ENCODE measurements around the gene RARRES1.

Gene RARRES1

DNA sequence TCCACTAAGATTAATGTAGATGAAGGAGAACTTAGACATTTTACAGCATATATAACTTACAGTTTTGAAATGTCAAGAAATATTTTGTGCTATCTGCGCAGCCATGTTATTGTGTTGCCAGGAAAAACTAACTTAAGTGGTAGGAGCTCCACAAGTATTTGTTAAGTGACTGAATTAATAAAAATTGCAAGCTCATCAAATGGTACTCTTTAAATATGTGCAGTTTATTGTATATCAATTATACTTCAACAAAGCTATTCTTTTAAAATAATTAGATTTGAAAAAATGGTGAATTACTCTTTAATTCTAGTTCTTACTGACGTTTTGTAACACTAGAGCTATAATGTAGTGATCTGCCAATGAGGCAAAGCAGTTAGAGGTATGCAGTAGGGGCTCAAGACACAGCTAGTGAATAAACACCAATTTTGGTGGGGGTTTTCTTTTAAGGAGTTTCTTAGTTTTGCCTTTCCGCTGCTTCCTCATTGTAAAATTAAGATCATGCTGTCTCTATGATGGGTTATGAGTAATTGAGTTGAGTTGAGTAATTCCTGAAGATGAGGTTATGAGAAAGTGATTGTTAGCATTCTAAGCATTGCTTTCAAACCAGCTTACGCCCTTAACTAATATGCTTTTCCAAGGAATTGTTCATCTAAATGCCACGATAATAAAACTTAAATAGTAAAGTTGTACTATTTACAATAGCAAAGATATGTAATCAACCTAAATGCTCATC lies 48.9 kb downstream of the RARRES1 start:
- H3K9me3 ChIP-seq, result no peaks in the 10 kb centered on the region
- TF ChIP-seq, protein P1, sequence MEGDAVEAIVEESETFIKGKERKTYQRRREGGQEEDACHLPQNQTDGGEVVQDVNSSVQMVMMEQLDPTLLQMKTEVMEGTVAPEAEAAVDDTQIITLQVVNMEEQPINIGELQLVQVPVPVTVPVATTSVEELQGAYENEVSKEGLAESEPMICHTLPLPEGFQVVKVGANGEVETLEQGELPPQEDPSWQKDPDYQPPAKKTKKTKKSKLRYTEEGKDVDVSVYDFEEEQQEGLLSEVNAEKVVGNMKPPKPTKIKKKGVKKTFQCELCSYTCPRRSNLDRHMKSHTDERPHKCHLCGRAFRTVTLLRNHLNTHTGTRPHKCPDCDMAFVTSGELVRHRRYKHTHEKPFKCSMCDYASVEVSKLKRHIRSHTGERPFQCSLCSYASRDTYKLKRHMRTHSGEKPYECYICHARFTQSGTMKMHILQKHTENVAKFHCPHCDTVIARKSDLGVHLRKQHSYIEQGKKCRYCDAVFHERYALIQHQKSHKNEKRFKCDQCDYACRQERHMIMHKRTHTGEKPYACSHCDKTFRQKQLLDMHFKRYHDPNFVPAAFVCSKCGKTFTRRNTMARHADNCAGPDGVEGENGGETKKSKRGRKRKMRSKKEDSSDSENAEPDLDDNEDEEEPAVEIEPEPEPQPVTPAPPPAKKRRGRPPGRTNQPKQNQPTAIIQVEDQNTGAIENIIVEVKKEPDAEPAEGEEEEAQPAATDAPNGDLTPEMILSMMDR (IDR thresholded peaks at IDR 0.05), result no peak
- H3K27ac ChIP-seq, result no peak overlapping the region
- H3K4me3 ChIP-seq (ENCODE audit: low read depth in 1 of 2, low read length in 1 of 2), result no peak overlapping the region
- no peaks in the 10 kb centered on the region for H3K27me3 ChIP-seq
- no peaks in the 10 kb centered on the region for H3K4me1 ChIP-seq (ENCODE audit: control insufficient read depth in 1 of 2, insufficient read depth in 1 of 2, low read depth in 1 of 2, low read length in 1 of 2)
- peaks cover 5% of the 10 kb centered on the region for H3K36me3 ChIP-seq

DNA sequence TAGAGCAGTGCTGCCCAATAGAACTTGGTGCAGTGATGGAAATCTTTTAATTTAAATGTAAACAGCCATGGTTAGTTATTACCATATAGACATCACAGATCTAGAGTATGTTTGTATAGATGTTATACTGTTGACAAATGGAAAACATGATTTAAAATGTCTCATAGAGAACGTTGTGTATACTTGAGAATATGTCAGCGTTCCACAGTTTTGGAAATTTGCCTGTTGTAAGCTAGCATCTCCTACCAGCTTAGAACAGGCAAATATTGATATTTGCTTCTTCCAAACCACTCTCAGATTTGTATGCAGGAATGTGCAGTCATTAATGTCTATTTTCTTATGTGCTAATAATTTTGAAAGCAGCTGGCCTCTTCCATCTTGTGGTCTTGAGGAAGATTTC lies 51.4 kb downstream of the RARRES1 start:
- Histone ChIP-seq H3K27ac (no peak overlapping the region), H3K4me3 (ENCODE audit: low read depth in 1 of 2, low read length in 1 of 2) (no peak overlapping the region), H3K9me3 (no peaks in the 10 kb centered on the region), H3K27me3 (no peaks in the 10 kb centered on the region), H3K4me1 (ENCODE audit: control insufficient read depth in 1 of 2, insufficient read depth in 1 of 2, low read depth in 1 of 2, low read length in 1 of 2) (no peaks in the 10 kb centered on the region), H3K36me3 (peaks cover 7% of the 10 kb centered on the region)
- TF ChIP-seq, protein P1 (IDR thresholded peaks at IDR 0.05), result no peak

DNA sequence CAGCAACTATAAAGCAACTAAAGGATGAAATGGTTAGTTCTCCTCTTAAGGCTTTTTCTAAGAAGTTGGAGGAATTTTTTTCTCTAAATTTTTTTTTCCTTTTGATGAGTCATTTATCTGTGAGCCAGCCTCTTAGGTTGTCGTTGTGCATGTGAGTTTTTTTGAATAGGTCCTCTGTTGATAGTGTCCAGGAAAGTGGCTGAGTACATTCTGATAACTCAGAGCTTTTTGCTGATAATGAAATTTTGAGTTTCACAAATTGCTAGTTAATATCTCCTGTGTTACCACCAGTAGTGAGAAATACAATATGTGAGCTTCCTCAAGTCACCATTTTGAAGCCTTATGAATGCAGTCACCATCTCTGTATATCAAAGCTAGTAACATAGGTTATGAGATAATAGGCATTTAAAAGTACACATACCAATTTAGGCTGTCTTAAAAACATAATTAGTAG lies 52.7 kb downstream of the RARRES1 start:
- H3K27ac ChIP-seq, result no peak overlapping the region
- TF ChIP-seq, protein P1 (IDR thresholded peaks at IDR 0.05), result no peak
- peaks cover 7% of the 10 kb centered on the region for H3K36me3 ChIP-seq
- no peaks in the 10 kb centered on the region for H3K4me1 ChIP-seq (ENCODE audit: control insufficient read depth in 1 of 2, insufficient read depth in 1 of 2, low read depth in 1 of 2, low read length in 1 of 2)
- H3K9me3 ChIP-seq, result no peaks in the 10 kb centered on the region
- H3K27me3 ChIP-seq, result no peaks in the 10 kb centered on the region
- H3K4me3 ChIP-seq (ENCODE audit: low read depth in 1 of 2, low read length in 1 of 2), result no peak overlapping the region

DNA sequence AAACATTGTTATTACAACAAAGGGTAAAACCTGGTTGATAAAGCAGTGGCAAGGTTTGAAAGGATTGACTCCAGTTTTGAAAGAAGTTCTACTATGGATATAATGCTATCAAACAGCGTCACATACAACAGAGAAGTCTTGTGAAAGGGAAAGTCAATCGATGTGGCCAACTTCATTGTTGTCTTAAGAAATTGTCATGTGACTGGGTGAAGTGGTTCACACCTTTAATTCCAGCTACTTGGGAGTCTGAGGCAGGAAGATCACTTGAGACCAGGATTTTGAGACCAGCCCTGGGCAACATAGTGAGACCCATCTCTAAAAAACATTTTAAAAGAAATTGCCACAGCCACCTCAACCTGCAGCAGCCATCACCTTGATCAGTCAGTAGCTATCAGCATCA lies 53.6 kb downstream of the RARRES1 start:
- no peak overlapping the region for H3K4me3 ChIP-seq (ENCODE audit: low read depth in 1 of 2, low read length in 1 of 2)
- no peaks in the 10 kb centered on the region for H3K9me3 ChIP-seq
- TF ChIP-seq, protein P1 (IDR thresholded peaks at IDR 0.05), result no peak
- H3K4me1 ChIP-seq (ENCODE audit: control insufficient read depth in 1 of 2, insufficient read depth in 1 of 2, low read depth in 1 of 2, low read length in 1 of 2), result no peaks in the 10 kb centered on the region
- H3K27ac ChIP-seq, result no peak overlapping the region
- H3K27me3 ChIP-seq, result no peaks in the 10 kb centered on the region
- peaks cover 4% of the 10 kb centered on the region for H3K36me3 ChIP-seq

DNA sequence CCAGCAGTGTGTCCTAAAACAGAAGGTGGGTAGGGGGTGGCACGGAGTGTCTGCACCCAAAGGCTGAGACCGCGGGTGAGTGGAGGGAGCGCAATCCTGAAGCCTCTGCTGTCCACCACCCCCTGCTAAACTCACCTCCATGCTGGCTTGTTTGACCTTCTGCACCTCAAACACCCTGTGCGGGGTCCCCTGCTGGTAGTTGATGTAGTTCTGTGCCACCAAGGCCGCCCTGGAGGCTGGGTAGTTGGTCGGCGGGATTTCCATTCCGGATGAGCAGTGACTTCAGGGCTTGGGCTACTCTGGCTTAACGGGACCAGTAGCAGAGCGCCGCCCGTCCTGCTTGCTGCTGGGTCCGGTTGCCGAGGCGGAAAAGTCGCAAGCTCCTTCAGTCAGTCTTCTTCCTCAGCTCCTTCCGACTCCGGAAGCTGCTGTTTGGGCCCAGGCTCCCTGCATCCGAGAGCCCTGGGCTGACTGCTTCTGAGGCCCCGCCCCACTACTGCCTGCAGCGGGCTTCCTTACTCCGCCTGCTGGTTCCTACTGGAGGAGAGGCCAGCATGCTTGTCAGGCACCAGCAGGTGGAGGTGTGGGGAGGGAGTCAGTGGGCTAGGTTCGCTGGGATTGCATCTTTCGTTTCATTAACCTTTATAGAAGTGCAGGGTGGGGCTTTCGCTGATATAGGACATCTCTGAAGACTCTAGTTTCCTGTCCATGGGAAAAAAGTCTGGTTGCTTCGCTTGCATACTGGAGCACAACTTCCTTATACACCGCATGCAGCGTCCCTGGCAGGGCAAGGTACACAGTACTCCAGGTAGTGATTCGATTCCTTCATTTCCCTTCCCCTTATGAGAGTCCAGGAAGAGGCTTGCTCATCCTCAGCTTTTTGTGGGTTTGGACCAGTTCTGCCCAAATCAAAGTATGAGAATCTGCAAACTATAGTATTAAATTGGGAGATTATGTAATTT lies 59.8 kb downstream of the RARRES1 start, which contains the start of gene LXN:
LXN (minus strand) TSS at position 434 of the 962 bp plus-strand sequence; CDS start at position 264, 170 bp downstream.
- Histone ChIP-seq H3K27me3 (no peaks in the 10 kb centered on the region), H3K36me3 (peaks cover 19% of the 10 kb centered on the region), H3K9me3 (no peaks in the 10 kb centered on the region), H3K4me3 (ENCODE audit: low read depth in 1 of 2, low read length in 1 of 2) (peak within 1 kb of the TSS; percentile 79 to 83), H3K27ac (peak within 1 kb of the TSS; percentile 89), H3K4me1 (ENCODE audit: control insufficient read depth in 1 of 2, insufficient read depth in 1 of 2, low read depth in 1 of 2, low read length in 1 of 2) (peaks cover 14 to 20% of the 10 kb centered on the region in 2 experiments)
- TF ChIP-seq, protein P1 (IDR thresholded peaks at IDR 0.05), result peak; percentile 80

Data from neutrophil (primary cell).